ENCODE results near the gene CASK. TPM values are rescaled to one million over a fixed set of nuclear protein-coding genes. Genes with fewer than 3 reads are reported as not detected.
A peak's percentile ranks its signal among the peaks of the same experiment; 100 is the strongest.

The CASK gene
- total and polyA plus RNA-seq, 9 of the 15 experiments (the other 6 are each of a cell fraction or from before 2014, with no cell fraction given): 1.3 to 7.4 (median 5.2) TPM

DNA sequence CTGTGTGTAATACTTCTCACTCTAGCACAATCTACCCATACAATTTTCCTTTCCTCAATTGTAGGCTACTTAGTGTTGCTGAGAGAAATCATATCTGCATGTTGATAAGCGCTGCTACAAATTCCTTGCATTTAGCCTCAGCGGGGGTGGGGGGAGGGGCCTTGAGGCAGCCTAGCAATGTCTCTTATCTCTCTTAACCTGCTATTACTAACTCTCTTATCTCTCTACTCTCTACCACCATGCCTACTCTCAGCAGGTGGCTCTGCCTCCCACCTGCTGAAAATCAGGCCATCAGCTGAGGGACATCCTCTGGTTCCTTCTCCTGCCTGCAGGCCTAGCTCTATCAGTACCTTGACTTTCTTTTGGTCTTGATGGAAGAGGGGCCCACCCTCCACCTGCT is 100.5 kb downstream of the CASK start (continued):
- TF ChIP-seq ZHX1 (conservative IDR thresholded peaks at IDR 0.05; ENCODE audit: low read length) (no peak), NFRKB (IDR thresholded peaks at IDR 0.05; ENCODE audit: low read depth) (no peak), ZNF75A (CRISPR knock-in tag; IDR thresholded peaks at IDR 0.05) (no peak), ZNF696 (CRISPR knock-in tag; conservative IDR thresholded peaks at IDR 0.05) (no peak), PML (IDR thresholded peaks at IDR 0.05; ENCODE audit: low read length) (no peak; the same call in 1 of the 2 replicates), ARID3B (CRISPR knock-in tag; IDR thresholded peaks at IDR 0.05; ENCODE audit: borderline replicate concordance) (no peak), RREB1 (CRISPR knock-in tag; IDR thresholded peaks at IDR 0.05) (no peak), RUNX1 (IDR thresholded peaks at IDR 0.05; ENCODE audit: low read depth) (no peak), RAD21 (CRISPR knock-in tag; conservative IDR thresholded peaks at IDR 0.05 in 1 of 2, IDR thresholded peaks at IDR 0.05 in 1 of 2) (no peak), SP2 (IDR thresholded peaks at IDR 0.05; ENCODE audit: extremely low read depth, low read depth, low read length, poor library complexity, severe bottlenecking) (no peak), ZEB2 (IDR thresholded peaks at IDR 0.05) (peak; percentile 65; the same call in 1 of the 2 replicates), HNRNPH1 (optimal IDR thresholded peaks at IDR 0.05; ENCODE audit: low read depth, low read length) (no peak), ZFX (CRISPR knock-in tag; IDR thresholded peaks at IDR 0.05) (no peak), CTBP1 (IDR thresholded peaks at IDR 0.05; ENCODE audit: borderline replicate concordance) (peak; percentile 82), HBP1 (CRISPR knock-in tag; IDR thresholded peaks at IDR 0.05) (no peak)
- TF ChIP-seq, protein P1, sequence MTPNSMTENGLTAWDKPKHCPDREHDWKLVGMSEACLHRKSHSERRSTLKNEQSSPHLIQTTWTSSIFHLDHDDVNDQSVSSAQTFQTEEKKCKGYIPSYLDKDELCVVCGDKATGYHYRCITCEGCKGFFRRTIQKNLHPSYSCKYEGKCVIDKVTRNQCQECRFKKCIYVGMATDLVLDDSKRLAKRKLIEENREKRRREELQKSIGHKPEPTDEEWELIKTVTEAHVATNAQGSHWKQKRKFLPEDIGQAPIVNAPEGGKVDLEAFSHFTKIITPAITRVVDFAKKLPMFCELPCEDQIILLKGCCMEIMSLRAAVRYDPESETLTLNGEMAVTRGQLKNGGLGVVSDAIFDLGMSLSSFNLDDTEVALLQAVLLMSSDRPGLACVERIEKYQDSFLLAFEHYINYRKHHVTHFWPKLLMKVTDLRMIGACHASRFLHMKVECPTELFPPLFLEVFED (CRISPR knock-in tag; conservative IDR thresholded peaks at IDR 0.05): no peak
